Activated CD4-positive, alpha-beta memory T cell treated with anti-CD3 and anti-CD28 coated beads for 36 hours (primary cell): ENCODE results near the gene SREK1IP1. TPM values are rescaled to one million over a fixed set of nuclear protein-coding genes. Genes with fewer than 3 reads are reported as not detected.
"Not testable (repeated sequence)": the region's sequence is repeated elsewhere in the genome, so short reads cannot be mapped to it uniquely, and the experiment has no call there.

Experiments
- CTCF ChIA-PET: fragments of 350-600 bp; sonication (Branson Sonifier 250); formaldehyde crosslinking; loops from one replicate; lab custom pipeline; 2021; ENCODE audit warnings: antibody characterized with exemption, inconsistent platforms; lab: Charles Lee
- POLR2A ChIA-PET: fragments of 350-600 bp; sonication (Branson Sonifier 250); formaldehyde crosslinking; loops from one replicate; lab custom pipeline; 2021; ENCODE audit warnings: antibody characterized with exemption; lab: Charles Lee
- DNase-seq: peaks from one replicate; pipeline ENCODE4 v3.0.0-alpha.2; 2020
- H3K27ac Mint-ChIP-seq: one replicate; pipeline ENCODE4 v1.8.0; 2021; ENCODE audit warnings: mixed read lengths
- H3K27me3 Mint-ChIP-seq: one replicate; pipeline ENCODE4 v1.8.0; 2021; ENCODE audit warnings: mixed read lengths
- H3K36me3 Mint-ChIP-seq: one replicate; pipeline ENCODE4 v1.8.0; 2021; ENCODE audit warnings: mixed read lengths
- H3K4me1 Mint-ChIP-seq: one replicate; pipeline ENCODE4 v1.8.0; 2021; ENCODE audit warnings: low read depth, mixed read lengths
- H3K4me3 Mint-ChIP-seq: one replicate; pipeline ENCODE4 v1.8.0; 2021; ENCODE audit warnings: mild to moderate bottlenecking, mixed read lengths
- H3K9me3 Mint-ChIP-seq: one replicate; pipeline ENCODE4 v1.8.0; 2021; ENCODE audit warnings: mixed read lengths
- intact Hi-C: fragments of 100-400 bp; cut with micrococcal nuclease; formaldehyde crosslinking; loops from one replicate; pipeline ENCODE4 v1.15.1; 2023
- total RNA-seq, 2 experiments: library from RNA; stranded (reverse); gene quantifications; one replicate each; pipeline ENCODE4 v1.2.3, GENCODE V29; 2021

Gene SREK1IP1
- total RNA-seq, 2 experiments from 2014 or later = 20.2 to 24.3 TPM

DNA sequence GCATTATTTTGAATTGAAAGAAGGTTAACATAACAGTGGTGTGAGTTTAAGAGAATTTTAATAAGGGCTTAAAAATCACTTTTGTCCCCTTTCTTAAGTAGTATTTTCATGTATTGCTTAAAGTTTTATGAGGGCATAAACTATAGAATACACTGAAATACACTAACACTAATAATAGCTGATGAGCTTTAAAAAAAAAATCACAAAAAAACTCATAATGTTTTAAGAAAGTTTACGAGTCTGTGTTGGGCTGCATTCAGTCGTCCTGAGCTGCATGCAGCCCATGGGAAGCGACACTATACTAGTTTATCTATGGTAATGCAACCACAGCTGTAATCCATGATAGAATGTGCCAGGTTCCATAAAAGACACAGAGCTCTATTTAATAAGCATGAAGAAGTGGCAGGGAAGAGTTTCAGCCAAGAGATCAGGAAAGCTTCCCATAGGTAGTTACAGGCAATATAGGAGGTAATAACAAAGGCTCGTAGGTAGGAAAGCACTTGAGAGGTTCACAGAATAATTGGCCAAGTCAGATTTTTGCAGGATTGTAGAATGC is 4.5 kb downstream of the SREK1IP1 start:
- ChIA-PET CTCF (interaction anchor here (1.0 kb wide), 1 partner anchor 20 kb away, joined by 3 read pairs; no protein-coding TSS in a partner anchor), POLR2A (no interaction called here)
- Mint-ChIP-seq H3K9me3 (no peaks in the 10 kb centered on the region), H3K27me3 (no peaks in the 10 kb centered on the region), H3K36me3 (peaks cover 11% of the 10 kb centered on the region), H3K4me3 (no peak overlapping the region), H3K4me1 (peaks cover 37% of the 10 kb centered on the region), H3K27ac (no peak overlapping the region)
- no peak for DNase-seq
- intact Hi-C loops = no loop called here

DNA sequence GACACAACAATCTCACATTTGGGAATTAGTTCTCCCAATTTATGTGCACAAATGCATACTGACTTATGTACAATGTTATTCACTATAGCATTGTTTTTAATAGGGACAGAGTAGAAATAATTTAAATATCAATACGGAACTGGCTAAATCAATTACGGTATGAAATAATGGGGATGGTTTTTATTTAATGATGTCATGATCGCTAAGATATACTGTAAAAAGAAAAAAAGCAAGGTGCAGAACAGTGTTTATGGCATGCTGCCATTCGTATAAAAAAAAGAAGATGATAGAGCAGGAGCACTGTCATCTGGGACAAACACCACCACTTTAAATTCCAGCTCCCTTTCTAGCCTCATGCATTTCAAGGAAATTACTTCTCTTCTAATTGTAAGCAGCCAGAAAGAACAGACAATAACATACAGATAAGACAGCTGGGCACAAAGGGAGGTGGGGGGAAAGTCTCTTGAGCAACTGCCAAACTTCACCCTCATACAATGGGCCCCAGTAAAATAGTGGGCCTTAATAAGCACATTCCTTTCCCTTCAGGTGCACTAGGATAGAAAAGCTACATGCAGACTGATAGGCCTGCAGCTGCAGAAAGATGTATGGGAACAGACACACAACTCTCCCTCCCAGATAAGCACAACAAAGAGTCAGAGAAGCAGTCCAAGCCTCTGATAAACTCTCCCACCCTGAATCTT is 8.4 kb downstream of the SREK1IP1 start:
- no peaks in the 10 kb centered on the region for H3K9me3 Mint-ChIP-seq
- ChIA-PET CTCF (no interaction called here), POLR2A (no interaction called here)
- H3K4me1 Mint-ChIP-seq = peaks cover 23% of the 10 kb centered on the region
- no peaks in the 10 kb centered on the region for H3K27me3 Mint-ChIP-seq
- H3K27ac Mint-ChIP-seq = no peak overlapping the region
- H3K36me3 Mint-ChIP-seq = peaks cover 16% of the 10 kb centered on the region
- no peak overlapping the region for H3K4me3 Mint-ChIP-seq
- intact Hi-C loops = no loop called here
- DNase-seq = no peak

DNA sequence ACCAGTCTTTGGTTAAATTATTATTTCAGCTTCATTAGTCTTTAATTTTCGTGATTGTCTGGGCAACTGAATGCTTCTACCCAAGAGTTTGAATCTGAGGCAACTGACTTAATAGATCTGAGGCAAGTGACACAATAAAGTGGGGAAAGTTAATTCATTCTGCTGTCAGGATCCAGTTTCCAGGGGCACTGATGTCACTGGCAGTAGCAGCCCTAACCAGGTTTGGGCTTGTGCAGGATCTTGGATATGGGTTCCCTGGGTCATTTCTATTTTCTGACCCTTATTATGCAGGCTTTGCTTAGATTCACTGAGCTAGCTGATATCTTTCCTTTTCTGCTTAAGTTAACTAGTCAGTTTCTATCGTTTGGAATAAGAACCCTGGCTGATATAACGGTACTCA is 9.6 kb downstream of the SREK1IP1 start:
- intact Hi-C loops = no loop called here
- Mint-ChIP-seq H3K36me3 (peaks cover 16% of the 10 kb centered on the region), H3K4me1 (peaks cover 18% of the 10 kb centered on the region), H3K27me3 (no peaks in the 10 kb centered on the region), H3K4me3 (no peak overlapping the region), H3K9me3 (no peaks in the 10 kb centered on the region), H3K27ac (no peak overlapping the region)
- DNase-seq = no peak
- ChIA-PET POLR2A (no interaction called here), CTCF (interaction anchor here (0.6 to 0.8 kb wide), 2 partner anchors 8 to 127 kb away, joined by 3 to 4 read pairs; no protein-coding TSS in a partner anchor)

DNA sequence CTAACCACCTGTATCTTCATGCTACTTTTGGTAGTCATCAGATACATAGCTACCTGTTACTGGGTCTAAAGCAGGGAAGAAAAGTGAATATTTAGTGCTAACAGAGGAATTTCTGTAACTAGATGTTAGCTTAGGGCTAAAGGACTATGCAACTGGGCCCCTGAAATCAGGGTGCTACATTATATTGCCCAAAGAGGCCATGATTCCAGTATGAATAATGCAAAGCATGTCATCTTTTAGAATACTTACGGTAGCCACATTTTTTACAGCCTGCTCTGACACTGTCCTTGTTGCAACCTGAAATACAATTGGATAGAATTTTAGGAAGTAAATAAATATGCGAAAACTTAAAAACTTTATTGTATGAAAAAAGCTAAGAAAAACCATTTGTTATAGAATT is 14.4 kb downstream of the SREK1IP1 start:
- Mint-ChIP-seq H3K4me1 (peaks cover 9% of the 10 kb centered on the region), H3K36me3 (peaks cover 19% of the 10 kb centered on the region), H3K27me3 (no peaks in the 10 kb centered on the region), H3K27ac (no peak overlapping the region), H3K4me3 (no peak overlapping the region), H3K9me3 (no peaks in the 10 kb centered on the region)
- intact Hi-C loops = no loop called here
- DNase-seq = no peak
- POLR2A ChIA-PET = no interaction called here
- CTCF ChIA-PET = no interaction called here

DNA sequence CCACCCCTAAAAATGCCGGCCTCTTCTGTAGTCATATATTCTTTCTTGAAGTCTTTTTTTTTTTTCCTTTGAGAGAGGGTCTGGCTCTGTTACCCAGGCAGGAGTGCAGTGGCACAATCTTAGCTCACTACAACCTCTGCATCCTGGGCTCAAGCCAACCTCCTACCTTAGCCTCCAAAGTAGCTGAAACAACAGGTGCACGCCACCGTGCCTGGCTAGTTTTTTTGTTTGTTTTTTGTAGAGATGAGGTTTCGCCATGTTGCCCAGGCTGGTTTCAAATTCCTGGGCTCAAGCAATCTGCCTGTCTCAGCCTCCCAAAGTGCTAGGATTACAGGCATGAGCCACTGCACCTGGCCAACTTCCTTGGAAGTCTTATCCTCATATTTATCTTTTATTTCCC is 19.1 kb downstream of the SREK1IP1 start:
- DNase-seq = no peak
- no peaks in the 10 kb centered on the region for H3K27me3 Mint-ChIP-seq
- H3K4me1 Mint-ChIP-seq = peaks cover 11% of the 10 kb centered on the region
- no peak overlapping the region for H3K27ac Mint-ChIP-seq
- intact Hi-C loops = no loop called here
- POLR2A ChIA-PET = interaction anchor here (0.9 kb wide), 1 partner anchor 18 kb away, joined by 3 read pairs; no protein-coding TSS in a partner anchor
- H3K9me3 Mint-ChIP-seq = no peaks in the 10 kb centered on the region
- peaks cover 7% of the 10 kb centered on the region for H3K36me3 Mint-ChIP-seq
- CTCF ChIA-PET = no interaction called here
- H3K4me3 Mint-ChIP-seq = no peak overlapping the region

DNA sequence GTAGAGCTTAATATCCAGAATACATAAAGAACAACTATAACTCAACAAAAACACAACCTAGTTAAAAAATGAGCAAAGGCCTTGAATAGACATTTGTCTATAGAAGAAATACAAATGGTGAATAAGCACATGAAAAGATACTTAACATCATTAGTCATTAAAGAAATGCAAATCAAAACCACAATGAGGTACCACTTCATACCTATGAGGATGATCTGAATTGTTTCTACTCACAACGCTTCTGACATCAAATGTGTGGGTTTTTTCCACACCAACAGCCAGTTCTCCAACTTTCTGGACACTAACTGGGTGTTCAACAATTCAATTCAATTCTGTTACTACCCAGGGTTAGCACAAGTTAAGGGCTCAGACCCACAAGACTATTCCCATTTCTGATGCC is 22.0 kb downstream of the SREK1IP1 start:
- Mint-ChIP-seq H3K27me3 (no peaks in the 10 kb centered on the region), H3K4me3 (no peak overlapping the region), H3K9me3 (no peaks in the 10 kb centered on the region), H3K4me1 (peaks cover 11% of the 10 kb centered on the region), H3K27ac (peak overlapping the region; percentile 18), H3K36me3 (peaks cover 4% of the 10 kb centered on the region)
- POLR2A ChIA-PET = no interaction called here
- no peak for DNase-seq
- CTCF ChIA-PET = no interaction called here
- intact Hi-C loops = no loop called here

DNA sequence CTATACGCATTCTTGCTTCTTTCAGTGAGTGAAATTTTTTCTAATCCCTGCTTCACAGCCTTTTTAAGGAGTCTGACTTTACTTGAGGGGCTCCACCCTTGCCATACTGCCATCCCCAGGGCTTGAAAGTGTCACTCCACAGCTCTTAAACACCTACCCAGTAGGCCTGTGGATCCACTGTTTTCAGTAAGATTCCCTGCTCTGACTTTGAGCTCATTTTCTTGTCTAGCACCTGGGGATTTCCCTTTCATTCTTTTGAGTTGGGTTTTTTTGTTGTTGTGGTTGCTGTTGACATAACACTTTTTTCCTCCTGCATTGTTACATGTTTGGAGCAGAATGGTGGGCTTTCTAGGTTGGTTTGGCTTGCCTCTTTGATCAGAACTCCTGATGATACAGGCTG is 23.6 kb downstream of the SREK1IP1 start:
- ChIA-PET POLR2A (no interaction called here), CTCF (interaction anchor here (0.6 kb wide), 1 partner anchor 506 kb away, joined by 3 read pairs; no protein-coding TSS in a partner anchor)
- H3K27ac Mint-ChIP-seq = no peak overlapping the region
- H3K27me3 Mint-ChIP-seq = no peaks in the 10 kb centered on the region
- intact Hi-C loops = no loop called here
- no peak overlapping the region for H3K4me3 Mint-ChIP-seq
- no peaks in the 10 kb centered on the region for H3K9me3 Mint-ChIP-seq
- no peak for DNase-seq
- H3K4me1 Mint-ChIP-seq = peaks cover 11% of the 10 kb centered on the region
- H3K36me3 Mint-ChIP-seq = peaks cover 8% of the 10 kb centered on the region

DNA sequence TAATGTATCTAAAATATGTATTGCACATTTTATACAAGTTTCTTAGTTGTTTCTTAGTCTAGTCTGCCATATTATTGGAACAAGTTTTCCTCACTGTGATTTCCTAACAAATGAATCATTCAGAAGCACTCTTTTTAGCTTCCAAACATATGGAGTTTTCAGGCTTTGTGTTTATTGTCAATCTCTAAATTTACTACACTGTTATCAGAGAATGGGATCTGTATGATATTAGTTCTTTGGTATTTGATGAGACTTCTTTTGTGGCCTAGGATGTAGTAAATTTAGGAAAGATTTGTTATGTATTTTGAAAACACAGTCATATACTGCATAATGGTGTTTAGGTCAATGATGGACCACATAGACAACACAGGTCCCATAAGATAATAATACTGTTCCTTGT is 25.7 kb downstream of the SREK1IP1 start:
- no peak overlapping the region for H3K27ac Mint-ChIP-seq
- H3K4me3 Mint-ChIP-seq = no peak overlapping the region
- peaks cover 11% of the 10 kb centered on the region for H3K4me1 Mint-ChIP-seq
- DNase-seq = no peak
- peaks cover 15% of the 10 kb centered on the region for H3K36me3 Mint-ChIP-seq
- H3K27me3 Mint-ChIP-seq = no peaks in the 10 kb centered on the region
- intact Hi-C loops = no loop called here
- CTCF ChIA-PET = no interaction called here
- H3K9me3 Mint-ChIP-seq = no peaks in the 10 kb centered on the region
- POLR2A ChIA-PET = no interaction called here

DNA sequence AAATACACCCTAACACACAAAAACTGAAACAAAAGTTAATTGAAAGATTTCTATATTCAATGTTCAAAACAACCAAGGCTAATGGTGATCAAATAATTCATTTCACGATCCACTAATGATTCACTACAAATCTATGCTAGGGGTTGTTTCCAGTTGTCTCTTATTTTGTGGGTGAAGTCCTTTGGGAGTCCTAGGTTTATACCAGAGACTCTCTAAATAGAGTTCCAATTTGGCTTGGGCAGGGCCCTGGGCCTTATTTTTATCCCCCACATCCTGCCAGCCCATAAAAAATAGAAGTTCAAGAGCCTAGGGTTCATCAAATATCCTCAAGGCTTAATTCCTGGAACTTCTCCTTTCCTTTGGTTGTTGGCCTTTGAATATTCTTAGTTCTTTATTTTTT is 26.1 kb downstream of the SREK1IP1 start:
- no peak for DNase-seq
- ChIA-PET POLR2A (no interaction called here), CTCF (no interaction called here)
- Mint-ChIP-seq H3K27ac (no peak overlapping the region), H3K36me3 (peaks cover 16% of the 10 kb centered on the region), H3K4me3 (no peak overlapping the region), H3K9me3 (no peaks in the 10 kb centered on the region), H3K4me1 (peaks cover 11% of the 10 kb centered on the region), H3K27me3 (no peaks in the 10 kb centered on the region)
- intact Hi-C loops = no loop called here

DNA sequence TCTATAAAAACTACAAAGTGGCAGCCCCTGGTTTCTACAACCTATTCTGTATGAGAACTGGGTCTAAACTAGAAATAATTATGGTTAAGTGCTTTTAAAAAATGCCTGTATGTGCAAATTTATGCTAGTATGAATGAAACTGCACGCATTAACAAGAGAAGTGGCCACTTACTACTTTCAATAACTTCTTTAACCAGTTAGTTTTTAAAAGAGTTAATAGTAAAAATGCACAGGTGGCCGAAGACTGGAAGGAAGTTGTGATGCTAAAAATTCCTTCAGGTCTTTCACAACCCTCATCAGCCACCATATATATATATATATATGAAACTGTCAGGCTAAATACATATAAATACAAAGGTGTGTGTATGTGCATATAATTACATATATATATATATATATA is 41.3 kb downstream of the SREK1IP1 start:
- POLR2A ChIA-PET = interaction anchor here (0.5 kb wide), 1 partner anchor 997 kb away, joined by 5 read pairs; no protein-coding TSS in a partner anchor
- Mint-ChIP-seq H3K27me3 (no peaks in the 10 kb centered on the region), H3K4me3 (no peak overlapping the region), H3K9me3 (no peaks in the 10 kb centered on the region), H3K4me1 (peaks cover 2% of the 10 kb centered on the region), H3K27ac (no peak overlapping the region), H3K36me3 (peaks cover 32% of the 10 kb centered on the region)
- intact Hi-C loops = no loop called here
- no peak for DNase-seq
- CTCF ChIA-PET = interaction anchor here (0.7 kb wide), 1 partner anchor 93 kb away, joined by 3 read pairs; no protein-coding TSS in a partner anchor

DNA sequence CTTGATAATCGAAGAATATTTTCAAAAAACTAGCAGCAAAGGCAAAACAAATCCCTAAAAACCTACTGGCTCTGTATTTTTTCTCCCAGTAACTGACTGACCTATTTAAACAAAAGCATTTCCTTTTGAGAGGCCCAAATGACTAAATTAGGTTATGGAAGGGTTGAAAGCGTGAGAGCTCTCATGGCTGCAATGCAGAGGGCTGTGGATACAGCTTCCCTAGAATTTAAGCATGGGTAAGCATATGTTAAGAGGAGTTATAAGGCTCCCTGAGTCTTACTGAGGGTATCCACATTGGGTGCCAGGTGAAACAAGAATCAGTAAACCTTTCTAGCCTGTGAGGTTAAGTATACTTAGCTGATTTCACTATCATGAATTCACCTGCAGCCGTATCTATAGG is 45.9 kb downstream of the SREK1IP1 start:
- Mint-ChIP-seq H3K4me3 (no peak overlapping the region), H3K27me3 (no peaks in the 10 kb centered on the region), H3K27ac (no peak overlapping the region), H3K4me1 (no peaks in the 10 kb centered on the region), H3K9me3 (no peaks in the 10 kb centered on the region), H3K36me3 (peaks cover 23% of the 10 kb centered on the region)
- intact Hi-C loops = no loop called here
- DNase-seq = no peak
- ChIA-PET POLR2A (no interaction called here), CTCF (no interaction called here)

DNA sequence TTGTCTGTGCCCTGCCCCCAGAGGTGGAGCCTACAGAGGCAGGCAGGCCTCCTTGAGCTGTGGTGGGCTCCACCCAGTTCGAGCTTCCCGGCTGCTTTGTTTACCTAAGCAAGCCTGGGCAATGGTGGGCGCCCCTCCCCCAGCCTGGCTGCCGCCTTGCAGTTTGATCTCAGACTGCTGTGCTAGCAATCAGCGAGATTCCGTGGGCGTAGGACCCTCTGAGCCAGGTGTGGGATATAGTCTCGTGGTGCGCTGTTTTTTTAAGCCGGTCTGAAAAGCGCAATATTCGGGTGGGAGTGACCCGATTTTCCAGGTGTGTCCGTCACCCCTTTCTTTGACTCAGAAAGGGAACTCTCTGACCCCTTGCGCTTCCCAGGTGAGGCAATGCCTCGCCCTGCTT is 54.0 kb downstream of the SREK1IP1 start:
- DNase-seq, intact Hi-C loops, H3K27me3 Mint-ChIP-seq, H3K9me3 Mint-ChIP-seq, H3K27ac Mint-ChIP-seq, CTCF ChIA-PET, H3K4me3 Mint-ChIP-seq, H3K4me1 Mint-ChIP-seq, H3K36me3 Mint-ChIP-seq, POLR2A ChIA-PET: not testable (repeated sequence)

DNA sequence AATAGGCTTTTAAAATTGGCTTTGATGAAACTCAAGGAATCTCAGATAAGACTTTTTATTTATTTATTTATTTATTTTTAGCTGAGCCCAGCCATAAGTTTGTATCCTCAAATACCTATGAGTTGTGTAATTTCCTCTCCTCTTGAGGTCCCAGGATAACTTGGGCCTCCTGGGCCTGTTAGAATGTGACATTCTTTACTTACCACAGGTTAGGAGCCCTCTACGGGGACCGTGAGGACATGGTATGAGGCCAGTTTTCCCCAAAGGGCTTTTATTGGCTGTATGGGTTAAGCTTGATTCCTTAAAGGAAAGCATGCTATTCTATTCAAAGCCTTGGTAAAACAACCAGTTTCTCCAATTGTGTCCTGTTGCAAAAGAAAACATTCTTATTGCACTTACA is 61.3 kb downstream of the SREK1IP1 start:
- CTCF ChIA-PET = interaction anchor here (0.7 kb wide), 1 partner anchor 15 kb away, joined by 3 read pairs; no protein-coding TSS in a partner anchor
- H3K9me3 Mint-ChIP-seq = no peaks in the 10 kb centered on the region
- no peaks in the 10 kb centered on the region for H3K36me3 Mint-ChIP-seq
- H3K4me3 Mint-ChIP-seq = no peak overlapping the region
- no peak overlapping the region for H3K27ac Mint-ChIP-seq
- peaks cover 4% of the 10 kb centered on the region for H3K27me3 Mint-ChIP-seq
- no peak for DNase-seq
- no peaks in the 10 kb centered on the region for H3K4me1 Mint-ChIP-seq
- intact Hi-C loops = no loop called here
- POLR2A ChIA-PET = no interaction called here
